Anterior cingulate cortex (tissue), 58 donors: Measurements from ENCODE around the gene TM4SF5.

Experiments used
- DNase-seq, 58 donors: peaks; one replicate each; lab custom pipeline; 2025; lab: John Stamatoyannopoulos, UW

Gene TM4SF5

DNA sequence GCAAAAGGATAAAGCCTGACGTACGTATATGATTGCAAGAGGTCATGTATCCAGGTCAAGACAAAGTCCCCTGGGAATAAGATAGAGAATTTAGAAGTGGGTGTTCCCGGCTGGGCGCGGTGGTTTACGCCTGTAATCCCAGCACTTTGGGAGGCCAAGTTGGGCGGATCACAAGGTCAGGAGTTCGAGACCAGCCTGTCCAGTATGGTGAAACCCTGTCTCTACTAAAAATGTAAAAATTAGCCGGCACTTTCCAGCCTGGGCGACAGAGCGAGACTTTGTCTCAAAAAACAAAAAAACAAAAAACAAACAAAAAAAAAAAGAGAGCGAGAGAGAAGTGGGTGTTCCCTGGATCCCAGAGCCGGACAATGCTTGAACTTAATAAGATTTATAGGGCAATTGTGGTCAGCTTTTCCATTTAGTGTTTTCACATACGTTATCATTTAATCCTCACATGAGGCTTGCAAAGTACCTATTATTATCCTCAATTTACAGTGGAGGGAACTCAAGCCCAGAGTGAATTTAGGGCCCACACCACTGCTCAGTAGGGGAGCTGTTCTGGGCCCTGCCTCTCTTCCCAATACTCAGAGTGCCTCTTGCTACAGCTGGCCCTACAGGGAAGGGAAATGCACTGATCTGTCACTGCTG is 16.6 kb downstream of the TM4SF5 start:
- DNase-seq = no peak

DNA sequence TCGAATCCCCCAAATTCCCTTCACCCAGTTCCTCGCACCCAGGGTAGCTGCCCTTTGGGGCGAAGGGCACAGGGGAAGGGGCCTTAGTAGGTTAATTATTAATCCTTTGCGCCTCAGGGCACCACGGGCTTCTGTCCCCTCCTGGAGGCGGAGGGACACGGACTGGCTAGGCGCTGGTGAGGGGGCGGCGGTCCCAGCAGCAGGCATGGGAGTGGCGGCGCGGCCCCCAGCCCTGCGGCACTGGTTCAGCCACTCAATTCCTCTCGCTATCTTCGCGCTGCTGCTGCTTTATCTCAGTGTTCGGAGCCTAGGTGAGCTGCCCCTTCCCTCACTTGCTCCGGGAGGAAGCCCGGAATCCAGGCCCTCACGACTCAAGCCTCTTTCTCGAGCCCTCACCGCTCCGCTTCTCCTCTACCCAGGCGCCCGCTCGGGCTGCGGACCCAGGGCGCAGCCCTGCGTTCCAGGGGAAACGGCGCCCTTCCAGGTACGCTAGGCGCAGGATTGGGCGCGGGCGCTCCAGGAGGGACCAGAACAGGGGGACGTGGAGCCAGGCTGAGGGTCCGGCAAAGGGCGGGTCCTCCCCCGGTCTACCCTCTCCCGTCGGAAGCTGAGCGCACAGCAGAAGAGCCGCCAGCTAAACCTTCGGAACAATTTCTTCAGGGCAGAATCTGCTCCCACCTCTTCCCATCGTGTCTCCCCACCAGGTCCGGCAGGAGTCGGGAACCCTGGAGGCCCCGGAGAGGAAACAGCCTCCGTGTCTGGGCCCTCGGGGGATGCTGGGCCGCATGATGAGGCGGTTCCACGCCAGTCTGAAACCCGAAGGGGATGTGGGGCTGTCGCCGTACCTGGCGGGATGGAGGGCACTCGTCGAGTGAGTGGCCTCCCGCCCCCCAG is 17.4 kb downstream of the TM4SF5 start, which contains the start of gene GLTPD2:
GLTPD2 (plus strand) TSS at position 158 of the 894 bp plus-strand sequence; CDS start at position 206, 48 bp downstream.
- peak in 5 of 58 donors; percentile 4 to 53 (median 31) for DNase-seq

DNA sequence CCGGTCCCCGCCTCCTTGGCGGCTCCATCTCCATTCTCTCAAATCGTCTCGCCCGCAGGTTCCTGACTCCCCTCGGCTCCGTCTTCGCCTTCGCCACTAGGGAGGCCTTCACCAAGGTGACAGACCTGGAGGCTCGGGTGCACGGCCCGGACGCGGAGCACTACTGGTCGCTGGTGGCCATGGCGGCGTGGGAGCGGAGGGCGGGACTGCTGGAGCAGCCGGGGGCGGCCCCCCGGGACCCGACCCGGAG is 17.9 kb downstream of the TM4SF5 start:
- DNase-seq = peak in 1 of 58 donors; percentile 61

DNA sequence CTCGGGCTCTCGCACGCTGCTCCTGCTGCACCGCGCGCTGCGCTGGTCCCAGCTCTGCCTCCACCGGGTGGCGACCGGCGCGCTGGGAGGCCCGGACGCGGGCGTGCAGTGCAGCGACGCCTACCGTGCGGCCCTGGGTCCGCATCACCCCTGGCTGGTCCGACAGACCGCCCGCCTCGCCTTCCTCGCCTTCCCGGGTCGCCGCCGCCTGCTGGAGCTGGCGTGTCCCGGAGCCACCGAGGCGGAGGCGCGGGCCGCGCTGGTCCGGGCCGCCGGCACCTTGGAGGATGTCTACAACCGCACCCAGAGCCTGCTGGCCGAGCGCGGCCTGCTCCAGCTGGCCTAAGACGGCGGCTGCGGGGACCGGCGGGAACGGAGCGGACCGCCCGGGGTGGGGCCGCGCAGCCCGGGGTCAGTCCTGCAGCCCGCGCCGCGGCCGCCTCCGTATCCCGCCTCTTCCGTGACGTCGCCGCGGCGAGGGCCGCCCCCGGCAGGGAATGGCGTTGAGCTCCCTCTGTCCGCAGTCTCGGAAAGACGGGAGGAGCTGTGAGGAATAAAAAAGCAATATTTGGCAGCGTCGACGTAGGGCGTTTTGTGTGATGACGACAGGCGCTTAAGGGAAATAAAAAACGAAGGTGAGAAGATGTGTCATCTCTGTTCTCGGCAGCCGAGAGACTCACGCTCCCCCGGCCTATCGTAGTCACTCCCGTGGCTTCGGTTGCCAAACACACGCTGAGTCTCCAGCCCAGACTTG is 18.4 kb downstream of the TM4SF5 start:
- DNase-seq = peak in 56 of 58 donors; percentile 28 to 90 (median 81)

DNA sequence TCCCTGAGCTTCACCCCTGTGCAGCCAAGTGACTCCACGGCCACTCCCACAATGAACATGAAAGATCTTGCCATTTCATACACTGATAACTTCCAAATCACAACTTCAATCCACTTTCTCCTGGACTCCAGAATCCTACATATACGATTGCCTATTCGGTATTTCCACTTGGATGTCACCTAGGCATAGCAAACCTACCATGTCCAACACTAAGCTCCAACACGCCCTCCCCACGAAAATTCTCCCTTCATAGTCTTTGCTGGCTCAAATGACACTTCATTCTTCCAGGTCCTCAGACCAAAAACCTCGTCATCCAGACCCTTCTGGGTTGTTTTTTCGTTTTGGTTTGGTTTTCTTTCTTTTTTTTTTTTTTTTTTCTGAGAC is 19.0 kb downstream of the TM4SF5 start:
- DNase-seq = no peak

DNA sequence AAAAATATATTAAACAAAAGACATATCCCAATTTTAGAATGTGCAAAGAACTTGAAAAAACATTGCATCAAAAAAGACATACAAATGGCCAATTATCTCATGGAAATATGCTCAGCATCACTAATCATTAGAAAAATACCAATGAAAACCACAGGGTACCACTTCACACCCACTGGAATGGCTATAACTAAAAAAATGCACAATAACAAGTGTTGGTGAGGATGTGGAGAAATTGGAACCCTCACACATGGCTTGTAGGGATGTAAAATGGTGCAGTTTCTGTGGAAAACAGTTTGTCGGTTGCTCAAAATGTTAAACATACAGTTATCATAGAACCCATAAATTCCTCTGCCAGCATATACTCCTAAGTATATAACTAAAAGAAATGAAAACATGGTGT is 23.5 kb downstream of the TM4SF5 start:
- no peak for DNase-seq

DNA sequence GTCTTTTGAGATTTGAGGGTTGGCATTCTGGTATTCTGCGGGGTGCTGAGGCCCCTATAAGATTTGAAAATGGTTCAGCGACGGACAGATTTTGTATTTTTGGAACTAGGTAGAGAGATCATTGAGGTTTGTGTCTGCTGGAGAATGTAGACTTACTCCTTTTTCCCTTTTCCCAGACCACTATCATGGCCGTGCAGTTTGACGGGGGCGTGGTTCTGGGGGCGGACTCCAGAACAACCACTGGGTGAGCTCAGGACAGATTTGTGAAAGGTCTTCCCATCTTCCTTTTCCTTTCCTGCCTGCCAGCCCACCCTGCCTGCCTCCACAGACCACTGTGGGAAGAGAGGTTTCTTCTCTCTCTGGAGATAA is 24.9 kb downstream of the TM4SF5 start:
- DNase-seq = peak in 2 of 58 donors; percentile 9 to 12

DNA sequence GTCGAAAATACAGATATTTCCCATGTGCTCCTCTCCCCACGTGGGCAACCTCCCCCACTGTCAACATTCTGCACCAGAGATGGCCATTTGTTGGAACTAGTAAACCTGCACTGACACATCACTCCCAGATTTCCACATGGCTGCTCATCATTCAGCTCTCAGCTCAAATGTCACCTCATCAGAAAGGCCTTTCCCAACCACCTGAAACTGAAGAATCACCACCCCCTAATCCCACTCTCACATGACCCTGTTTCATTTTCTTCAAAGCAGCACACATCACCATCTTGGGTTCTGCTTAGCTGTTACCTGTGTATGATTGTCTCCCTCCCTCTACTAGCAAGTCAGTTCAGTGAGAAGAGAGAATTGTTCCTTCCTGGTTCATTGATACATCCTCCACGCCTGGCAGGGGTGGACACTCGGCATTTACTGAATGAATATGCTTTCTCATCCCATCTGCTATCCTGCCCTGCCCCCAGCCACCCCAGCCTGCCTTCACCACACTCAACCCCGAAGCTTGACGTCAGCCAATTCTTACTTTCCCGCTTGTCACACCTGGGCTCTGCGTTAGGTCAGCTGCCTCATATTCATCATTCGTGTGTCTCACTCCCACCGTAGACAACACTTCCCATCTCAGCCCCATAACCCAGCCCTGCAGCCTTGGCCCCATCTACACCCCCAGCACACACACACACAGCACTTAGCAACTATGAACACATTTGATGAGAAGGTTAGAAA is 28.9 kb downstream of the TM4SF5 start:
- no peak for DNase-seq

DNA sequence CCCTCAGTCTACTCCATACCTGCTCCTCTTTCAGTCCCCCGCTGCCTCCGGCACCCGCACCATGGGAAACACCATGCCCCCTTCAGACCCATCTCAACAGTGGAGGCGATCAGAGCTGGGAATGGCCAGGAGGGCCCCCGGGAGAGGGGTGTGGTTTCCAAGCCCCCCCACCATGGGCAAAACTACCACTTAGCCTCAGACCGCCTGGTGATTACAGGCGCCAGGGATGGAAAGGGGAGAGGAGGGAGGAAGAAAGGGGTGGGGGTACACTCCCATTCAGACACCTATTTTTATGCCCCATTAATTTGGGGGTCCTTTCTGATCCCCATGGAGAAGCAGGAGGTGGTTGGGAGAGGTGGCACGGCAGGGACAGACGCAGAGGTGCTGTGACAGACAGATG is 30.5 kb downstream of the TM4SF5 start, which contains the start of gene C17orf114:
C17orf114 (minus strand) TSS at position 101 of the 400 bp plus-strand sequence.
- DNase-seq = no peak

DNA sequence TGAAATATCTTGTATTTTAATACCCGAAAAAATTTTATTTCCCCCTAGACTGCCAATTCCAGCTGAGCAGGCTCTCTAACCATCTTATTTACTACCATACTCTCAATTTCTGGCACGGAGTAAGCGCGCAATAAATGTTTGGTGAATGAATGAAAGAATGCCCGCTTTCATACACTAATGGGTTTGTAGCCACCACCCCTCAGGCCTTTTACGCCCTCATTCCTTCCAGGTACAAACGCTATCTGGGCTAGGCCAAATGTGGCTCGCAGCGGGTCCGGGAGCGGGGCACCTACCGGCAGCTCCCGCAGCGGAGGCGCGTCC is 34.7 kb downstream of the TM4SF5 start:
- peak in 1 of 58 donors; percentile 22 for DNase-seq

DNA sequence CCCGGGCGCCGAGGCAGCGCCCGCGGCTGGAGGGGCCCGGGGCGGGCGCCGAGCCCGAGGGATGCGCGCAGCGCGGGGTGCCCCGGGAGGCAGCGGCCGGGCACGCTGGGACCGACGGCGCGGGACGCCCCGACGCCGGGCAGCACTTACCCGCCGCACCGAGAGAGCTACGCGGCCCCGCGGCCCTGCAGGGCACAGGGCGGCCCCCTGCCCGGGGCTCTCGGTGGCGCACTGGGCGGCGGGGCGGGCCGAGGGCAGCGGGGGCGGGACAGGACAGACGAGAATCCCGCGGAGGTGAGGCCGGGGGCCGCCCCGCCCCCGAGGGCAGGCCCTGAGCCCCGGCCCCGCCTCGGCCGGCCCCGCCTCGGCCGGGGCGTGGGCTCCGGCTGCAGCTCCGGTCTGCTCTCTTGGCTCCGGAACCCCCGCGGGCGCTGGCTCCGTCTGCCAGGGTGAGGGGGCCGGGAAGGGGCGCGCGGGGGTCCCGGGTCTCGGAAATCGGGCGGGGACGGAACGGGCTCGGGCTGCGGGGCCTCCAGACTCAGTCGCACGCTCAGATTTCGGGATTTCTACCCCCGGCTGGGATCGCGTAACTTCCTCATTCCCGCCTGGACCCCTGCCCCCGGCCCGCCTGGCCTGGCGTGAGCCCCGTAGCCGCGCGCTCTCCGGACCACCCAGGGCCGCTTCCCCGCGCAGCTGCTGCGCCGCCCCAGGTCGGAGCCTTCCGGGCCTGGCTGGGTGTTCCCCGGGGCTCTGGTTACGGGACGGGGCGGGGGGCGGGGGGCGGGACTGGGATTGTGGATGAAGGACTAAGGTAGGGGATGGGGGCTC is 35.3 kb downstream of the TM4SF5 start, which contains the start of gene PLD2:
PLD2 (plus strand) TSS at position 376 of the 828 bp plus-strand sequence. CDS start 621 bp downstream, outside the sequence.
- peak in 52 of 58 donors; percentile 23 to 81 (median 62) for DNase-seq

DNA sequence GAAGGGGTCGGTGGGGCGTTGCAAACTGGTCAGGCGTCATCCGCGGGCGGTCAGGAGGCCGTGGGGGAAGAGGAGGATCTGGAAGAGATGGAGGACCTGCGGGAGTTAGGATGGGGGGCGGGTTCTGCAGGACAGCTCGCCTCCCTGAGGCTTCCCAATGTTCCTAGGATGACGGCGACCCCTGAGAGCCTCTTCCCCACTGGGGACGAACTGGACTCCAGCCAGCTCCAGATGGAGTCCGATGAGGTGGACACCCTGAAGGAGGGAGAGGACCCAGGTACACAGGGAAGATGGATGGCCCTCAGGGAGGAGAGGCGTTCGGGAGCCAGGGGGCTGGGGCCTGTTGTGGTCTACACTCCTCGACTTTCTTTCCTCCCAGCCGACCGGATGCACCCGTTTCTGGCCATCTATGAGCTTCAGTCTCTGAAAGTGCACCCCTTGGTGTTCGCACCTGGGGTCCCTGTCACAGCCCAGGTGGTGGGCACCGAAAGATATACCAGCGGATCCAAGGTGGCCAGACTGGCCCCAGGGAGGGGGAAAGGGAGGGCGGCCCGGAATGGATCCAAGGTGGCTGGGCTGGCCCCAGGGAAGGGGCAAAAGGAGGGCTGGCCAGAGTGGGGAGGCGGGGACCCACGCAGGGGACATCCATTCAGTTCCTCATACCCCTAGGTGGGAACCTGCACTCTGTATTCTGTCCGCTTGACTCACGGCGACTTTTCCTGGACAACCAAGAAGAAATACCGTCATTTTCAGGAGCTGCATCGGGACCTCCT is 36.1 kb downstream of the TM4SF5 start:
- peak in 5 of 58 donors; percentile 20 to 33 (median 28) for DNase-seq

DNA sequence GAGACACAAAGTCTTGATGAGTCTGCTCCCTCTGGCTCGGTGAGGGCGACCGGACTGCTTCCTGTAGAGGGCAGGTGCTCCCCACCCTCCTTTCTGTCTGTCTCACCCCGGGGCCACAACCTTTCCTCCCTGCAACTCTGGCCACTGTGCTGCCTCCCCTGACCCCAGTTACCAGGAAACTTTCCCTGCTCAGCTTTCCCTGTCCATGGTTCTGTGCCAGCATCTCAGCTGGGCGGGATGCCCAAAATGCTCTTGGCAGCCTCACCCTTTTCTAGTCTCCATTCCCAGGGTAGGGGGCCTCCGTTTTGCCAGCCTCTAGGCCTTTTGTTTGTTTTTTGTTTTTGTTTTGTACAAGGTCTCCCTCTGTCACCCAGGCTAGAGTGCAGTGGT is 36.7 kb downstream of the TM4SF5 start:
- peak in 52 of 58 donors; percentile 19 to 83 (median 56) for DNase-seq

DNA sequence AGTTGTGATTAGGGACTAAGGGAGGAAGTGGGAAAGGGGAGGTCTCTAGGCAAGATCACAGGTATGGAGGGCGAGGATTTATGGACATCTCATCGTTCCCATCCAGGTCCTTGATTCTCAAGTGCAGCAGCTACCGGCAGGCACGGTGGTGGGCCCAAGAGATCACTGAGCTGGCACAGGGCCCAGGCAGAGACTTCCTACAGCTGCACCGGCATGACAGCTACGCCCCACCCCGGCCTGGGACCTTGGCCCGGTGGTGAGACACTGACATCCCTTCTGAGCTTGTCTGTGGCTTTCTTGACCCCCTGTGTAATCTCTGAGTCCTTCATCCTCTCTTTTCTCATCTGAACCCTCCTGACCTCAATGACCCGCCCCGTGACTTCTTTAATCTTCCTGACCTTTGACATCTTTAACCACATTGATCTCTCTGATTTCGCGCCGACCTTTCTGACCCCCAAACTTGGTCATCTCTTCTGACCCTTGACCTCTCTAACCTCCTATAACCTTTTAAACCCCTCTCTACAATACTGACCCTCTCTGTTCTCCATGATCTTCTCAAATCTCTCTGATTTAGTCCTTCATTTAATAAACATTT is 39.1 kb downstream of the TM4SF5 start:
- no peak for DNase-seq

DNA sequence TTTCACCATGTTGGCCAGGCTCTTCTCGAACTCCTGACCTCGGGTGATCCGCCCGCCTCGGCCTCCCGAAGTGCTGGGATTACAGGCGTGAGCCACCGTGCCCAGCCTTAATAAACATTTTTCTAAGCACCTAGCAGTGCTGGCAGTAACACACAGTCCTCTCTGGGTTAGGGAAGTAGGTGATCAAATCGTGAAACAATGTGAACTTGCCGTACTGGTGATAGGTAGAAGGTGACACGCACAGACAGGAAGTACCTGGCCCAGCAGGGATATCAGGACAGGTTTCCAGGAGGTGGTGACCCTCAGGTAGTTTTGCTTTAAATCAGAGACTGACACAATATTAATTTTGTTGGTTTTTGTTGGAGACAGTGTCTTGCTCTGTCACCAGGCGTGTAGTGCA is 39.8 kb downstream of the TM4SF5 start:
- DNase-seq = no peak

DNA sequence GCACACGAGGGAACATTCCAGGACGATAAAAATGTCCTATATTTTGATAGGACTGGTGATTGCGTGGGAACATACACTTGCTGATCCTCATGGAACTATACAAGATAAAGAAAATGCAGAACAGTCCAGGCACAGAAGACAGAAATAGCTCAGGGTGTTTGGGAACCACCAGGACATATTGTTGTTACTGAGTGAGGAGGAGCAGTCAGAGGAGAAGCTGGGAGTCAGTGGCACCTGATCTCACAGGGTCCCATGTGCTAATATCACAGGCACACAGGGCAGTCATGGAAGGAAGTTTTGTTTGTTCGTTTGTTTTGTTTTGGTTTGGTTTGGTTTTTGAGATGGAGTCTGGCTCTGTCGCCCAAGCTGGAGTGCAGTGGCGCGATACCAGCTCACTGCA is 41.0 kb downstream of the TM4SF5 start:
- no peak for DNase-seq

DNA sequence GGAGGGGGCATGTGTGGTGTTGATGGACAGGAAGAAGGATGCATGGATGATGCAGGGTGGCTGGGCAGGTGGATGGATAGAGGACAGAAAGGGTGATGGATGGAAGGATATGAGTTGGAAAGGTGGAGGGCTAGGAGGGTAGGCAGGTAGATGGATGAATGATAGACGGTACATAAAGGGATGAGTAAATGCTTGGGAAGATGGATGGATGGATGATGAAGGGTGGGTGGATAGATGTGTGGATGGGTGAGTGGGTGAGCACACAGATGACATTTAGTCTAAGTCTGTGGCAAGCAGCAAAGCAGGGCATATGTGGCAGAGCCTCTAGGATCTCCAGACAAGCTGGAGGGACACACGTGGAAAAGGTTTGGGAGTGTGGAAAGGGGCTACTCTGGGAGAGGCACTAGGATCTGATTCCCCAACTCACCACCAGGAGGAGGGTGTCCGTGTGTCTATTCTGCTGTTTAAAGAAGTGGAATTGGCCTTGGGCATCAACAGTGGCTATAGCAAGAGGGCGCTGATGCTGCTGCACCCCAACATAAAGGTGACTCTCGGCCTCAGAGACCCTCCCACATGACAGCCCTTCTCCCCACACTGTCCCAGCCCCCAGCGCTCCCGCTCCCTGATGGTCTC is 43.5 kb downstream of the TM4SF5 start:
- no peak for DNase-seq

DNA sequence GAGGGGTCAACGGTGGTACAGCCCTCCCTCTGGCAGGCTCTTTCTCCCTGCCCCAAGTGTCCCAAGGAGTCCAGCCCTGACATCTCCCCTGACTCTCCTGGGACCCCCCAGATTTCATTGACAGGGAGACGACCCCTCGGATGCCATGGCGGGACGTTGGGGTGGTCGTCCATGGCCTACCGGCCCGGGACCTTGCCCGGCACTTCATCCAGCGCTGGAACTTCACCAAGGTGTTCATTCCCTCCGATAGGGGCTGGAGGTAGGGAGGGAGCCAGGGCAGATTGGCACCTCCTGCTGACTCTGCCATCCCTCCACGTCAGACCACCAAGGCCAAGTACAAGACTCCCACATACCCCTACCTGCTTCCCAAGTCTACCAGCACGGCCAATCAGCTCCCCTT is 45.1 kb downstream of the TM4SF5 start:
- no peak for DNase-seq
